ENCODE measurements around the gene PDLIM1.

Gene PDLIM1

GRCh38 chr10:95290461-95291364 lies at the start of gene PDLIM1:
Gene PDLIM1 (minus strand): TSS chr10:95291003. CDS start chr10:95290915, 88 bp downstream.
- peak; percentile 36 for DNase-seq (ENCODE audit: low spot score)

- no peak for DNase-seq (ENCODE audit: low spot score)
These were observed 49.1 kb upstream of the PDLIM1 start for GRCh38 chr10:95339863-95340262.

DNA sequence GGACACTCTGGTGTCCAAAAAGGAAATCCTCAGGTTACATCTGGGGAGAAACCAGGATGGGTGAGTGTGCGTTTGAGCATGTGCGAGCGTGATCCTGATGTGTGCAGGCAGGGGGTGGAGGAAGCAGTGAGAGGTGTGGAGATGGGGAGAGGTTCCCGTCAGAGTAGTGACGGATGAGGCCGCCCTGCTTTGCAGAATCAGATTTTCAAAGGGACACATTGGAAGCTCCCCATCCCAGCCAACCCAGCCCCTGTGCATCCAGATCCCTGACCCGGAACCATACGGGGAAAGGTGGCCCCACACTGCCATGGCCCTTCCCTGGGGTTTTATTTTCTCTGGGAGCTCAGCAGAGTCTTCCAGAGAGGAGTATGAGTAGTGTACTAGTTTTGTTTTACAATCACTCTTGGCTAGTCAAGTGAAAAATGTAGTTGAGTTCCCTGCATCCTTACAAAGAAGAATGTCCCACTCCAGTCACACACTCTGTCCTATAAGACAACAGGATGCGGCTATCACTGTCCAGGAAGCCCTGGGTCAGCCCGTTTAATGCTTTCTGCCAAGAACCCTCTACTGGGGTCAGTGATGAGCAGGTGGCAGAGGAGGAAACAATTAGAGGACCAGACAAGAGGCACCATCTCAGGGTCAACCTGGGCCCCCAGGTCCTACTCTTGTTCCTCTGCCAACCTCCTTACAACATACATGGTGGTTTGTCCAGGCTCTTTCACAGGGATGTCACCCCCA lies 46.8 kb upstream of the PDLIM1 start:
- DNase-seq (ENCODE audit: low spot score): no peak

DNA sequence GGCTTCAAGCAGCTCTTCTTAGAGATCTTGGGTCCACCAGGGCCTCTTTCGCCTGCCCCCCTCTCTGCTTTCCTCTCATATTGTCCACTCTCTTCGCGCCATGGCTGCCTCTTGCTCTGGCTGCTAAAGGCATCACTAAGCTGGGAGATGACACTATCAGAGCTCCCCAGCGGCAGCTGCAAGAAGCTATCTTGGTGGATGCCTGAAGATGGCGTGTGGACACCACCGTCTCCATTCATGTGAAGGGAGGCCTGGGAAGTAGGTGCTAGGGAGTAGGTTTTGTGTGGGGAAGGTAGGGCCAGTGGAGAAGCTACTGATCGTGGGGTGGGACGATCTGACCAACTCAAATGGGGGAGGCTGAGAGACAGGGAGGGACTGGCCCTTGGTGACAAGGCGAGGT lies 45.9 kb upstream of the PDLIM1 start:
- DNase-seq (ENCODE audit: low spot score): no peak

DNA sequence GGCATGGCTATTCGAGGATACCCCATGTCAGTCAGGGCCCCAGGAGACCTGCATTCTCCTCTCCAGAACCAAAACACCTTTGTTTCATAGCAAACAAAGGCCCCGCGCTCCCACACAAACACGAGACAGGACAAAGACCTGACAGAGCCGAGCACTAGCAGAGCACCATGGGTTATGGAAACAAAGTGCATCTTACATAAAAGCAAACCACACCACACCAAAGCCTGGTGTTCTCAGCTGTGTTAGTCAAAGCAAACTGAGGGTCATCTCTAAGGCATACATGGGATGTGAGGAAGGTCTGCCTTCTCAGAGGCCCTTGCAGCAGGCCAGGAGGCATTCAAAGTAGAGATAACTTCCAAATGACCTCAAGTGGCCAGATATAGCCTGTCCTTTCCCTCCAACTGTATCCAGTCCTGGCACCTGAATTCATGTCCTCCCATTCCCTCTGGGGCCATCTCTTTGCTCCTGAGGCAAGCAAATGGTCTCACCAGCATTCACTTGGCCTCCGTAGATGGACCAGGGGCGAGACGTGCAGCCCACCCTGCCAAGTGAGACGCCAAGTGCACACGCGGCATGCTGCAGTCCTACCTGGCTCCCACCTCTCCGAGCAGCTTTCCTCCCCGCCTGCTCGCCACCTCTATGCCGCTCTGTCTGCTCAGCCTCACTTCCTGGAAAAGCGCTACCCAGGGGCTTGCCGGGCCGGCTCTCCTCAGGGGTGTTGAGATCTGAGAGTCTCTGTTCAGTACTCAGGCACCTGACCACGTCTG lies 45.3 kb upstream of the PDLIM1 start:
- DNase-seq (ENCODE audit: low spot score): no peak

DNA sequence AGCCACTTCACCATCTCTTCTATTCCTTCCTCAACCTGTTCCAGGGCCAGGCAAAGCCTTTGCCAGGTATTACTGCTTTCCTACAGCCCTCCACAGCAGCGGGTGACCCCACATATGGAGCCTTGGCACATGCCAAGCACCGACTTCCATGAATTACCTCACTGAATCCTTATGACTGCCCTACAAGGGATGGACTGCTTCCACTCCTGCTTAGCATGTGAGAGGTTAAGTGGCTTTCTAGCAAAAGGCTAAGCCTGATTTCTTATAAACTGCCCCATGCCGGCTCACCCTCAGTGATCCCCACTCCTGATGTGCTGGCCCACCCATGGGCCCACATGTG lies 44.0 kb upstream of the PDLIM1 start:
- no peak for DNase-seq (ENCODE audit: low spot score)

GRCh38 chr10:95333997-95334804 lies 43.4 kb upstream of the PDLIM1 start:
- no peak for DNase-seq (ENCODE audit: low spot score)

DNA sequence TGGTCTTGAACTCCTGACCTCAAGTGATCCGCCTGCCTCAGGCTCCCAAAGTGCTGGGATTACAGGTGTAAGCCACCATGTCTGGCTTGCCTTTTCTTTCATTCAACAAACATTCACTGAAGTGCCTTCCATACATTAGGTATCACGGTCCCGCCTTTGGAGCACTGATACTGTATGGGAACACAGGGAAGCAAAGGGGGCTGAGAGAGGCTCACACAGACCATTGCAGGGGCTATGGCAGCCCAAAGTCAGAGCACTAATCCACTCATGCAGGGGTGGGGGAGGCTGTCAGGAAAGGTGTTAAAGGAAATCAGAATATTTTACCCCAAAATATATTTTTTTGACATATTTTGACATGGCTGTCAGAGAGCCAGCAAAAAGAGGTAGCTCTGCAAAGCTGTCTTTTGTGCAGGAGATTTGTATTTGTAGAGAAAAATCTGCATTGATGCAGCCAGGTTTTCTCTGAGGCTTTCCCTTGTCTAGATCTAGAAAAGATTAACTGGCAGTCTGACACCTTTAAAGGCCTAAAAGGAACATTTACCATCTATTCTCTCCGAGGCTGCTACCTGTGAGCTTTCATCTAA lies 42.0 kb upstream of the PDLIM1 start:
- no peak for DNase-seq (ENCODE audit: low spot score)

DNA sequence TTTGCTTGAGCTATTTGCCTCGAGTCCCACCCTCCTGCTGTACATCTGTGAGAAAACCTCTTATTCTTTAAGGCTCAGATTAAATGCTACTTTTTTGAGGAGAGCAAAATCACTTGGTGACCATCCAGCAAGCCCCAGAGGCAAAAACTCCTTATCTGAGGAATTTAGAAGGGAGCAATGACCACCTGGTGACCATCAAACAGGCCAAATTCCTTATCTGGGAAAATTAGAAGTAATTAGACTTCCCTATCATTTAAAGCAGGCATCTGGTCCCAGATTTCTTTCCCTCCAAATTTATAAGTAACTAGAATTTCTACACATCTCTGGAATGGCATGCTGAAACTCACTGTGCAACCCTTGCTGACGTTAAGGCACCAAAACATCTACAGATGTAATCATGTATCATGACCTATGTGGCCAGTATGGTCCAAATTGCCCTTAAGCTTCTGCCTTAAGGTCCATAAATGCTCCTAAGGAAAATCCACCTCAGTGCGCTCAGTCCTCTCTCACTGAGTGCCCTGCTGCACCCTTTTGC lies 40.9 kb upstream of the PDLIM1 start:
- DNase-seq (ENCODE audit: low spot score): no peak

- DNase-seq (ENCODE audit: low spot score): no peak
These were observed 40.2 kb upstream of the PDLIM1 start for GRCh38 chr10:95330966-95331453.

DNA sequence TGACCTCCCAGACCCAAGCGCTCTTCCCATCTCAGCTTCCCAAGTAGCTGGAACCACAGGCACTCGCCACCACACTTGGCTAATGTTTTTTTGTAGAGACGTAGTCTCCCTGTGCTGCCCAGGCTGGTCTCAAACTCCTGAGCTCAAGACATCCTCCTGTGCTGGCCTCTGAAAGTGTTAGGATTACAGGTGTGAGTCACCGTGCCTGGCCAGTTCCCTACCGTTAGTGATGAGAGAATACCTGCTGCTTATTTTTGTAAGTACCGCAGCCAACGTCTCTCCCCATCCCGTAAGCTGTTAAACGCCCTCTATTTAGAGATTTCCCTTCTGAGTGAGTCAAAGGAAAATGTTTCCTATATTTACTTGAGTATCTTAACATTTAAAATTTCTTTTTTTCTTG lies 38.5 kb upstream of the PDLIM1 start:
- DNase-seq (ENCODE audit: low spot score): no peak

- DNase-seq (ENCODE audit: low spot score): no peak
These were observed 37.2 kb upstream of the PDLIM1 start for GRCh38 chr10:95328013-95328412.

DNA sequence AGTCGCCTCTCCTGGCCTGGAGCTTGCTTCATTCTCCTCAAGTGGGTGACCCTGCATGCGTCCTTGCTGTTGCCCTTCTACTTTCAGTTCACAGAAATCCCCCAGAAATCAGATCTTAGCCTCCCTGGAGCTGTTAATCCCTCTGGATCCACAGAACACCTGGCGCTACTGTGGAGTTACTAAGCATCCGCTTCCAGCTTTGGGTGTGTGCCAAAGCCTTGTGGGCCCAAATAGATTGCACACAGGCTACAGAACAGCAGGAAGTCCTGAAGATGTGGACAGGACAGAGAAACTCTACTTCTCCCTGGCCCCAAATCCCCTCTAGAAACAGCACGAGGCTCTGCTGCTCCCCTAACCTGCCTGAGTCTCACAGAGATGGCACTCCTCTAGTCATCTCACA lies 36.6 kb upstream of the PDLIM1 start:
- DNase-seq (ENCODE audit: low spot score): no peak

DNA sequence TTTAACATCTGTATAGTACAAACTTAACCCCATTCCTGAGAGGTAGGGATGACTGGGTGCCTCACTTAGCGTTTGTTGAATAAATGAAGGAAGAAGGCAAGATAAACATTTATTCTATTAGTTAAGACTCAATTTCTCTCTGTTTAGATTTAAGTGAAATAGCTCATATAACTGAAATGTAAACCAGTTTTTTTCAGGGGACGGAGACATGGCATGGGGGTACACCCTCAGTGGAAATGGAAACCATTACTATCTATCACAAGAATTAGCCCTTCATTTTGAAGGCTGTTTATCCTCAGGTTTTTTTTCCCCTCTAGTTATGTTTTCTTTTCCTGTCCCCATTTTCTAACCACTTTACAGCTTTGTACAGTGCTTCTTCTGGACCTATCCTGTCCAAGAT lies 35.6 kb upstream of the PDLIM1 start:
- no peak for DNase-seq (ENCODE audit: low spot score)

DNA sequence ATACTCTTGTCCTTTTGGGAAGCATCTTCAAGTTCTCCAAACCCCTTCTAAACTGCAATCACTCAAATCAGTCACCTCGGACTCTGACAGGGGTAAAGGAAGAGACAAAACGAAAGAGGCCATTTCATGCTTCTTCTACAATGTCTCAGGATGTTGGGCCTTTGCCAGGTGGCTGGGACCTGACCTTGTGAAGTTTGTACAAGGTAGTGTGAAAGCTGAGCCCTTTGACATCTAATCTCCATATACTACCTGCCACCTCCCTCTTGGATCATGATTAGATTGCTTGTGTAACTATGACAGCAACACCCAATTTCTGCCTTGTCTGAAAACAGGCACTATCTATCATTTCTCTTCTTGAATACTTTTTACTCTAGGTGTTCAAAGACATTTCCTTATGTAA lies 35.1 kb upstream of the PDLIM1 start:
- no peak for DNase-seq (ENCODE audit: low spot score)

GRCh38 chr10:95324436-95325268 lies 33.8 kb upstream of the PDLIM1 start:
- no peak for DNase-seq (ENCODE audit: low spot score)

DNA sequence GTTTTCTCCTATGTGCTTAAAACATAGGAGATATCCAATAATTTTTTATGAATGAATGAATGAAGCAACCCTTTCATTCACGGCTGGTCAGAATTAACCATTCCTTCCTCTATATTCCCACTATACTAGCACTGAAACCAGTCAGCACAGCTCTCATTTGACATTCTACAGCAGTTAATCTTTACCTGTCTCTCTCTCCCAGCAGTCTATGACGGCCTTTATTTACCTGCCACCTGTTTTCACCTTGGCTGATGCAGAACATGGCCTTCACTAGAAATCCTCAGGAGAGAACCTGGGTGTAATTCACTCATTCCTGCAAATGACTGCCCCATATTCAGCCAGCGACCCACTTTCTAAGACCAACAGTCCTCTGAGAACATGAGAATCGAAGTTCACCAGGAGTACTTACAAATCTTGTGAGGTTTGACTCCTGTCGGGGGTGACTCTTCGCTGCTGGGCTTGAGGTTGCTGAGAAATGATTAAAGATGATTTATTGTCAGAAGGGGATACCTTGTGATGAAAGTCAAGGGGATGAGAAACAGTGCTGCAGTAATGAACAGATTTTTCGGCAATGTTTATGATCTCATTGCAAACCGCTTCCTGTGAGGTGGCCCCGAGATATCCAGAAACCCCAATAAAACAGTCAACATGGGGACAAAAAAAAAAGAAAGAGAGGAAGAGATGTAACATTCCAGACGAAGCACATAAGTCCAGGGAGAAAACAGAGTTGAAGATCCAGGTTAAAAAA lies 30.9 kb upstream of the PDLIM1 start:
- no peak for DNase-seq (ENCODE audit: low spot score)

- DNase-seq (ENCODE audit: low spot score): no peak
These were observed 28.4 kb upstream of the PDLIM1 start for GRCh38 chr10:95319239-95319638.

DNA sequence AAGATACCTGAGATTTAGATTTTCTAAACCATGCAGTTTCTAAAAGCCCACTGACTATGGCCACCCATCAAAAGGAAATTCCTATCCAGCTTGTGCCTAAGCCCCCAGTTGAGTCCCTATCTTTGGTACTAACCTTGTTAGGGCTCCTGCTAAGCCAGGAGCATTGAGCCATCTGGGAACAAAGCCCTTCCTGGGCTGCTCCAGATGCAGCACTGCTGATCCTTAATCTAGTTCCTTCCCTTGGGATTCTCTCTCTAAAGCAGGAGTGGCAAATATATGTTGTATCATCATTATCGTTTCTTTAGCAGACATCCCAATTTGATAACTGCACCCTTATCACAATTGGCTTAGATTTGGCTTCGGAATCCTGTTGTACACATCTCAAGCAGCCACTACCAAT lies 24.7 kb upstream of the PDLIM1 start:
- no peak for DNase-seq (ENCODE audit: low spot score)
